Embryonic facial prominence (tissue), 1 donor: Measurements from ENCODE around the gene AK1.
"Not testable (repeated sequence)": the region's sequence is repeated elsewhere in the genome, so short reads cannot be mapped to it uniquely, and the experiment has no call there.

Source experiments
- DNase-seq: peaks from one replicate; pipeline ENCODE4 v3.0.0-alpha.2; 2016; ENCODE audit errors: extremely low spot score

Gene AK1

DNA sequence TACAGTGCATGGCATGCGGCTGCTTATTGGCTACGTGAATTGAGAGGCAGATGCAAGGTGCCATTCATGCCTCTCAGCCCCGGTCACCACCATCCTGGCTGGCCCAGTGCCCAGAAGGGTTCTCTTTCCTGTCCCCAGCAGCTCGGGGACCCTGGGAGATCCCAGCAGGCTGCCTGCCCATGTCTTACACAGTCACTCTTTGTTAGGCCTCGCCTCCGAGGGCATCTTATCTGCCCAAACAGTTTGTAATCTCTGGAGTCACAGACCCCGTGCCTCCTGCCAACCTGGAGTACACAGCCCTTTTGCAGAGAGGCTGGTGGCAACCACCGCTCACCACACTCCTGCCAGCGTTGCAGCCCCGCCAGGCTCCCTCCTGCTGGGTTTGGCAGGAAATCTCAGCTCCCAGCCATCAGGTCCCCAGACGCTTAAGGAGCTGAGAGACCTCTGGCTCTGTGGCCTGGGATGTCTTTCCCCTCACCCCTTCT is 7.0 kb upstream of the AK1 start:
- DNase-seq: no peak

GRCh38 chr9:127883959-127884358 is 6.5 kb upstream of the AK1 start:
- DNase-seq: no peak

GRCh38 chr9:127881715-127882114 is 4.2 kb upstream of the AK1 start:
- DNase-seq: not testable (repeated sequence)

- DNase-seq: no peak
These were observed 2.7 kb upstream of the AK1 start for GRCh38 chr9:127880143-127880542.

DNA sequence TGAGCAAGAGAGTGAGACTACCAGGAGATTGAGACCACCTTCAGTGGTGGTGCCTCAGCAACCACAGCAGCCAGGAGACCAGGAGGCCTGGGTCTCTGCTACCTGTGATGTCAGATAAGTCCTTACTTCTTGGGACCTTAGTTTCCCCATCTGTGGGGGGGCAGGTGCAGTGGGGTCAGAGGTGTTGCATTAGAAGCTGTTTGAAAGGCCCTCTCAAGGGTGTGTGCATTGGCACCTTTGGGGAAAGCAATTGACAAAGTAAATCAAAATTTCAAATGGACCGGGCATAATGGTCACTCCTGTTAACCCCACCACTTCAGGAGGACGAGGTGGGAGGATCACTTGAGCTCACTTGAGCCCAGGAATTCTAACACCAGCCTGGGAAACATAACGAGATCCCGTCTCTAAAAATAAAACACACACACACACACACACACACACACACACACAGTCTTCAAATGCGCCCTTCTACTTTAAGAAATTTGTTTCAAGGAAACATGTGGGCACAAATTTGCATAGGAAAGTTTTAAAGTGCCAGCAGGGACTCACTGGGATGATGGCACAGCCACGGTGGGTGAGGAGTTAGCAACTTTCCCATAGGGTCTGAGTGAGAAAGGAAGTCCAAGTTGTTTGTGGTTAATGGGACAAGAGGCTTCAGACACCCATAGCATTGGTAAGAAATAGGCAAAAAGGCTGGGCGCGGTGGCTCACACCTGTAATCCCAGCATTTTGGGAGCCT is 1.3 kb upstream of the AK1 start:
- no peak for DNase-seq

DNA sequence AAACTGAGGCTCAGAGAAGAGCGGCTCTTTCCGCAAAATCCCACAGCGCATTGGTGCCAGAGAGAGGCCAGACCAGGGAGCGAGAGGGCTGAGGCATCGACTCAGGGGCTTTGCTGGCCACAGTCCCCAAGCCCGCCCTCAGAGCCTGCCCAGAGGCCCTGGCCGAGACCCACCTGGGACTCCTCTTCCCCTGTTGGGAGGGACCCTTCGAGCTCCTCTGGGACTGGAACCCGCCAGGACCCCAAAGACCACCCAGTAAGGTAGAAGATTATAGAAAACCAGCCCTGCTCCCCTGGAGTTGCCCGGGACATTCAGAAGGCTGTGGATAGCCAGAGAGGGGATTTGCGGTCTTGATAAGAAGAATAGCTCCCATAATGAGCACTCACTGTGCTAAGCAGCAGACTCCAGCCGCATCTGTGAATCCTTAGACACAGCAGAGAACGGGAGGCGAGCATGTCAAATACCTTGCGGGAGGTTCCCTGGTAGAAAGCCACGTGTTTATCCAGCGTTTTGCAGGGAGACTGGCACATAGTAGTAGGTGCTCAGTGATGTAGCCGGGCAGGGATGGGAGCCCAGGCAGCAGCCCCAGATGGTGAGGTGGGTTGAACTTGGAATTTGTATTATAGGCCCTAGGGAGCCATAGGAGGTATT is 651 bp upstream of the AK1 start:
- no peak for DNase-seq

DNA sequence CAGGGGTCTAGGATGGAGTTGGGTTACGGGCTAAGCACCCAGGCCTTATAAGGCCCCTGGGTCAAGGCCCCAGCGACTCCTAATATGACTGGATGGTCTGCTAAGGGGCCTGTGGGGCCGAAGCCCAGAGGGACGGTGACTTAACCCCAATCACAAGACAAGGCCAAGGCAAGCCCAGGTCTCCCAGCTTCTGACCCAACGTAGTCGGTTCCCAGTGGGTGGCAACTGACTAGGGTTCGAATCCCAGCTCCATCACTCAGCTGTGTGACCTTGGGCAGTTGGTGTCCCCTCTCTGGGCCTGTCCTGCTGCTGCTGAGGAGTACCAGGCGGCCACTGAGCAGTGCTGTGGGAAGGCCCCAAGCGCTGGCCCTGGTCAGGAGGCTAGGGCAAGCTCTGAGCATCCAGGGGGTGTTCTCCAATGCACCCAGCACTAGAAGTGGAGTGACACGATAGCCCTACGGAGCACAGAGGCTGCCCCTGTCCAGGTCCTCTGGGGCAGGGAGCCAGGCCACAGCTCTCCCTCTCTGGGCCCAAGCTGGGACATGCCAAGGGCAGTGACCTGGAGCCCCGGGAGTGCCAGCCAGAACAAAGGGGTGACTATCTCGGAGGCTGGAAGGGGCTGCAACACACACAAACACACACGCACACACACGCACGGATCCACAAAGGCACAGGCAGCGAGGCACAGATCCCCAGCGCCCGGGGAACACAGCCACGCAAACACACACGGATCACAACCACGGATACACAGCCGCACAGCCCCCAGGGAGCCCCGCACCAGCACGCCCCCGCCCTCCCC is 512 bp downstream of the AK1 start:
- DNase-seq: no peak

GRCh38 chr9:127876026-127876763 is 1.3 kb downstream of the AK1 start:
- DNase-seq: no peak

DNA sequence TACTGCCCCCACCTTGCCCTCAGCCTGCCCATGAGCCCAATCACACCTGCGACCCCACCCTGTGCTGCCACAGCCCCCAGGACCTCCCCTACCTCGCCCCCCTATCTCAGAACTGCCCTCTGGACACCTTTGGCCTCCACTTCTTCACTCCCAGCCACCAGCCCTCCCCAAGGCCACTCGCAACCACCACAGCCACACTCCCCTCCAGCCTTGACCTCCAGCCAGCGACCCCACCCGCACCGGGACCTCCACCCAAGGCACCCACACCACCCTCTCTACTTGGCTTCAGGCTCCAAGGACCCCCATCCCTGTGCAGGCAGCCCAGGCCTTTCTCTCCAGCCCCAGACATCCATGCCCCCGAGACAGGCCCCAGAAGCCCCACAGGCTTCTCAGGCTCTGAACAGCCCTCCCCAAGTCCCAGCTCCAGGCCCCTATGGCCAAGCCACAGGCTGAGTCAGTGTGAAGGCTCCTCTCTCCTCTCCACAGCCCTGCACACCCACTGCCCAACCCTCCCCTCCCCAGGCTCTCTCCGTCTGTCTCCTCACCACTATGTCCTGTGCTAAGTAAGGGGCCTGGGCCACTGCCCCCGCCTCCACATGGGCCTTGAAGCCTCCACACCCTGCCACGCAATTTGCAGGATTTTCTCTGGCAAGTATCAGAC is 2.0 kb downstream of the AK1 start:
- no peak for DNase-seq

DNA sequence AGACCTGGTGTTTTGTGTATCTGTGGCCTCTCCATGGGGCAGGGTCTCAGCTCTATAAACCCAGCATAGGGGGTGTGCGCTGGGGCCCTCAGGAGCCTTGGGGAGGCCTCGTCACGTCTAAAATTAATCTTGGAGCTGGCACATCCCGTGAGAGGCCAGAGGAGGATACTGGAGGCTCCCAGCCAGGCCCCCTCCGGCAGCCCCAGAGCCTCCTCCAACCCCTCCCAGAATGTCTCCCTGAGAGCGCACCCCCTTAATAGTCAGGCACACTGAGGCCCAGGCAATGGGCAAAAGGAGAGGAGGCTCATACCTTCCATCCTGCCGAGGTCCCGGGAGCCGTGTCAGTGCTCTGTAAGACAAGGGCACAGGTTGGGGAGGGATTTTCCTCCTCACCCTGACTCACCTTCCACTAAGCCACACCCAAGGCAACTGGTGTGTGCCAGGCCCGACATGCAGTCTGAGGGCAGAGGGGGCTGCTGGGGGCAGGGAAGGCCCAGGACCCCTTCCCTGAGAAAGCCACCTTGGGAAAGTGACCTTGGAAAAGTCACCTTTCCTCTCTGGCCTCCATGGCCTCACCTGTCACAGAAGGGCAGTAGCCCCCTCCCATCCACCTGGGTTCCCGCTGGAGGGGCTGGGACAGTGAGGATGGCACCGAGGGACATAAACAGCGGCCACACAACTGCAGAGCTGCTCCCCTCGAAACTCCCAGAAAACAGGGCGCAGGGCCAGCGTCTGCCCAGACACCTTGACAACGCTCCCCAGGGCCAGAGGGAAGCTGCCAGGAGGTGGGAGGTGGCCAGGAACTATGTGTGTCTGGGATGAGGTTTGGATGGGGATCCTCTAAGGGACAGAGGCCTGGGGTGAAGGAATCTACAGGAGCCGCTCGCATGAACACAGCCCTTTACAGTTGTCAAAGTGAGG is 2.9 kb downstream of the AK1 start:
- DNase-seq: no peak

GRCh38 chr9:127873886-127874285 is 3.6 kb downstream of the AK1 start:
- no peak for DNase-seq

DNA sequence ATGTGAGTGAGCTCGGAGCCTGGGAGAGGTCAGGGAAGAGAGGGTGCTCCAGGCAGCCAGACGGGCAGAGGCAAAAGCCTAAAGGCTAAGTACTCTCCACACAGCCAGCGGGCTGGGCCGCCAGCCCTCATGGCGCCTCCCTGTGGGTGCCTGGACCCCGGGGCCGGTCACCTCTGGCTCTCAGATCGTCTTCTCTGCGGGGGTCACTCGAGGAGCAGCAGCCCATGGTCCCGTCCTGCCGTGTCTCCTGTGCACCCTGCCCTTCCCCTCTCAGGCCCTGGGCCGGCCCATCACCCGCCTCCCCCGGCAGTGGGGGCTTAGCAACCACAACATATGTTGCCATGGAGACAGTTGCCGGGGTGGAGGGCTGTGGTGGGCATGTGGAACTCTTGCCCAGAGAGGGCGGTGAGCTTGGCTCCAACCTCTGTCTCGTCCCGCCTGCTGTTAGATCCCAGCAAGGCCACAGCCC is 4.2 kb downstream of the AK1 start:
- DNase-seq: no peak

GRCh38 chr9:127872369-127873222 is 4.9 kb downstream of the AK1 start:
- DNase-seq: no peak

- no peak for DNase-seq
These were observed 5.9 kb downstream of the AK1 start for GRCh38 chr9:127871531-127871930.

GRCh38 chr9:127870887-127871286 is 6.6 kb downstream of the AK1 start:
- DNase-seq: no peak

DNA sequence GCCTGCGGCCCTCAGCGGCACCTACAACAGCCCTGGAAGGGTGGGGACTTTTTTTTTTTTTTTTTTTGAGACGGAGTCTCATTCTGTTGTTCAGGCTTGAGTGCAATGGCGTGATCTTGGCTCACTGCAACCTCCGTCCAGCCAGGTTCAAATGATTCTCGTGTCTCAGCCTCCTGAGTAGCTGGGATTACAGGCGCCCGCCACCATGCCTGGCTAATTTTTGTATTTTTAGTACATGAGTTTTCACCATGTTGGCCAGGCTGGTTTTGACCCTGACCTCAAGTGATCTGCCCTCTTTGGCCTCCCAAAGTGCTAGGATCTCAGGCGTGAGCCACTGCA is 7.4 kb downstream of the AK1 start:
- DNase-seq: not testable (repeated sequence)

- DNase-seq: no peak
These were observed 7.9 kb downstream of the AK1 start for GRCh38 chr9:127869310-127870152.

DNA sequence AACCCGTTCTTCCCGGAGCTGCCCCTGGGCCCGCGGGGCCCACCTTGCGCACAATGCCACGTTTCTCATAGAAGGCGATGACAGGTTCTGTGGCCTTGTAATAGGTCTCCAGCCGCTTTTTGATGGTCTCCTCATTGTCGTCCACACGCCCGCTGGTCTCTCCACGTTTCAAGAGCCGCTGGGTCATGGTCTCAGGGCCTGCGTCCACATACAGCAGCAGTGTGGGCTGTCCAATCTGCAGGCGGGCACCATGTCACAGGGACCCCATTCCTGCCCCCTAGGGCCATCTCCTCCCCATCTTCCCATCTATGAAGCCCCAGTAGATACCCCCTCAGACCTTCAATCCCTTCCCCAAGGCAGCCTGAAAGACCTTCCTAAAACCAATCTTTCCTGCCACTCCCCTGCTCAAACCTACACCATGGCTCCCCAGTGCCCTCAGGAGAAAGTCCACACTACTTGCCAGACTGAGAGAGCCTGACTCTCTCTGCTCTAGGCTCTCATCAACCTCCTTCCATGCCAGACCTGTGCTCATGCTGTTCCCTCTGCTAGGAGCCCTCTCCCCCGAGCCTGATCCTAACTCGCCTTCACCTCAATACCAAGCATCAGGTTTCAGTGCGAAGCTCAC is 9.1 kb downstream of the AK1 start:
- no peak for DNase-seq
